Ishikawa (cell line): ENCODE measurements around the gene ZNF618.

Experiments
- CEBPB ChIP-seq: IDR thresholded peaks from 2 replicates; pipeline ENCODE4 v1.6.1; 2012
- CREB1 ChIP-seq: IDR thresholded peaks from 2 replicates; pipeline ENCODE4 v1.6.1; 2012; ENCODE audit warnings: low read depth
- EGR1 ChIP-seq: IDR thresholded peaks from 2 replicates; pipeline ENCODE4 v1.6.1; 2012
- EP300 ChIP-seq: IDR thresholded peaks from 2 replicates; pipeline ENCODE4 v1.6.1; 2012; ENCODE audit warnings: borderline replicate concordance
- FOXM1 ChIP-seq: IDR thresholded peaks from 2 replicates; pipeline ENCODE4 v1.6.1; 2012; ENCODE audit warnings: low read depth, borderline replicate concordance
- MAX ChIP-seq: IDR thresholded peaks from 2 replicates; pipeline ENCODE4 v1.6.1; 2012
- RAD21 ChIP-seq: IDR thresholded peaks from 2 replicates; pipeline ENCODE4 v1.6.1; 2012; ENCODE audit warnings: low read depth
- TCF12 ChIP-seq: IDR thresholded peaks from 2 replicates; pipeline ENCODE4 v1.6.1; 2012; ENCODE audit warnings: low read depth
- TEAD4 ChIP-seq: IDR thresholded peaks from 2 replicates; pipeline ENCODE4 v1.6.1; 2012

- TF ChIP-seq CEBPB (no peak), TCF12 (no peak), EP300 (no peak), RAD21 (no peak), MAX (no peak), CREB1 (no peak), EGR1 (no peak), FOXM1 (no peak), TEAD4 (no peak)
Observed at GRCh38 chr9:114038724-114039313, 162.7 kb downstream of the ZNF618 start.
